ENCODE measurements around the gene STAG1.
"Not testable (repeated sequence)": the region's sequence is repeated elsewhere in the genome, so short reads cannot be mapped to it uniquely, and the experiment has no call there.

The STAG1 gene

GRCh38 chr3:136490646-136491405, 261.4 kb downstream of the STAG1 start:
- no peak for DNase-seq

GRCh38 chr3:136485777-136486176, 266.4 kb downstream of the STAG1 start:
- no peak for DNase-seq

- no peak for DNase-seq
Measured at GRCh38 chr3:136476280-136476679, 275.9 kb downstream of the STAG1 start.

- DNase-seq = not testable (repeated sequence)
Measured at GRCh38 chr3:136474876-136475275, 277.3 kb downstream of the STAG1 start.

- no peak for DNase-seq
Measured at GRCh38 chr3:136473716-136474326, 278.4 kb downstream of the STAG1 start.

- DNase-seq = no peak
Measured at GRCh38 chr3:136465296-136465695, 286.9 kb downstream of the STAG1 start.

- DNase-seq = no peak
Measured at GRCh38 chr3:136464502-136464901, 287.7 kb downstream of the STAG1 start.

- DNase-seq = no peak
Measured at GRCh38 chr3:136463170-136463569, 289.0 kb downstream of the STAG1 start.

- no peak for DNase-seq
Measured at GRCh38 chr3:136457793-136458192, 294.4 kb downstream of the STAG1 start.

GRCh38 chr3:136456196-136456595, 296.0 kb downstream of the STAG1 start:
- no peak for DNase-seq

GRCh38 chr3:136444581-136444980, 307.6 kb downstream of the STAG1 start:
- DNase-seq = no peak

GRCh38 chr3:136437043-136437442, 315.1 kb downstream of the STAG1 start:
- no peak for DNase-seq

GRCh38 chr3:136434429-136434828, 317.7 kb downstream of the STAG1 start:
- DNase-seq = no peak

GRCh38 chr3:136432685-136433084, 319.5 kb downstream of the STAG1 start:
- DNase-seq = no peak

GRCh38 chr3:136428167-136428566, 324.0 kb downstream of the STAG1 start:
- DNase-seq = no peak

GRCh38 chr3:136427236-136427635, 324.9 kb downstream of the STAG1 start:
- no peak for DNase-seq

GRCh38 chr3:136414476-136414875, 337.7 kb downstream of the STAG1 start:
- DNase-seq = no peak

GRCh38 chr3:136412307-136412706, 339.9 kb downstream of the STAG1 start:
- DNase-seq = no peak

GRCh38 chr3:136409549-136409948, 342.6 kb downstream of the STAG1 start:
- DNase-seq = no peak

- DNase-seq = no peak
Measured at GRCh38 chr3:136404056-136404455, 348.1 kb downstream of the STAG1 start.

GRCh38 chr3:136396916-136397315, 355.3 kb downstream of the STAG1 start:
- DNase-seq = no peak

GRCh38 chr3:136390574-136390973, 361.6 kb downstream of the STAG1 start:
- no peak for DNase-seq

GRCh38 chr3:136387031-136387430, 365.1 kb downstream of the STAG1 start:
- no peak for DNase-seq

GRCh38 chr3:136385457-136385856, 366.7 kb downstream of the STAG1 start:
- DNase-seq = no peak

- no peak for DNase-seq
Measured at GRCh38 chr3:136381051-136381450, 371.1 kb downstream of the STAG1 start.

All from SW 1271 (cell line).